HG03439 (cell line): ENCODE results near the gene CYB5A.
"Not testable (repeated sequence)": the region's sequence is repeated elsewhere in the genome, so short reads cannot be mapped to it uniquely, and the experiment has no call there.

ENCODE experiments used
- ATAC-seq: cut with Tn5 transposase; IDR thresholded peaks from one replicate; pipeline ENCODE4 v1.9.1; 2021; ENCODE audit warnings: mild to moderate bottlenecking, moderate library complexity; ENCODE audit not compliant: unreplicated experiment

Gene CYB5A

DNA sequence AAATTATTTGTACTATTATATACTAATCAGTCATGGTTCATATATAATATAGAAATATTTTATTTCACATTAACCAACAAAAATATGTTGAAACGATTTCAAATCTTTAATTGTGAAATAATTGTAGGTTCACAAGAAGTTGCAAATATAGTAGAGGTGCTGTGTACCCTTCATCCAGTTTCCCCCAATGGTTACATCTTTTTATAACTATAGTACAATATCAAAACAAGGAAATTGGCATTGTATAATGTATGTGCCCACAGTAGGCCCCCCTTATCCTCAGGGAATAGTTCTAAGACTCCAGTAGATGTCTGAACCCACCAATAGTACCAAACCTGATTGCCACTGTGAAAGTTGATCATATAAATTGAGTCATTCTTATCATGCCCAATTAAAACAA lies 7.4 kb upstream of the CYB5A start:
- ATAC-seq = no peak

DNA sequence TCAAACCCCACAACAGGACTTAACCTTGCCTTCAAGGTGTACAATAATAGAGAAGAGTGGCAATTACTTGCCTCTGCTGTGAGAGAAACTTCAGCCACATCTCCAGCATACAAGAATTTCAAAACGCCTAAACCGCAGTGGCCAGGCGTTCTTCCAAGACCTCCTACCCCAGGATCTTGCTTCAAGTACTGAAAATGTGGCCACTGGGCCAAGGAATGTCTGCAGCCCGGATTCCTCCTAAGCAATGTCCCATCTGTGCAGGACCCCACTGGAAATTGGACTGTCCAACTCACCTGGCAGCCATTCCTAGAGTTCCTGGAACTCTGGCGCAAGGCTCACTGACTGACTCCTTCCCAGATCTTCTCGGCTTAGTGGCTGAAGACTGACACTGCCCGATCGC lies 2.8 kb upstream of the CYB5A start:
- no peak for ATAC-seq

DNA sequence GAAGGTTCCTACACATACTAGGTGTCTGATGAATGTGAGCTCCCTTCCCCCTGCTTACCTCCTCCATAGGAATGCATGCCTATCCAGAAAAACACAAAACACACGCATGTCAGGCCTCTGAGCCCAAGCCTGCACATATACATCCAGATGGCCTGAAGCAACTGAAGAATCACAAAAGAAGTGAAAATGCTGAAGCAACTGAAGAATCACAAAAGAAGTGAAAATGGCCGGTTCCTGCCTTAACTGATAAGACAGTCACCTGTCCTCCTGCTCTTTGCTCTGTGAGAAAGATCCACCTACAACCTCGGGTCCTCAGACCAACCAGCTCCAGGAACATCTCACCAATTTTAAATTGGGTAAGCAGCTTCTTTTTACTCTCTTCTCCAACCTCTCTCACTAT lies 1.2 kb upstream of the CYB5A start:
- ATAC-seq = not testable (repeated sequence)

DNA sequence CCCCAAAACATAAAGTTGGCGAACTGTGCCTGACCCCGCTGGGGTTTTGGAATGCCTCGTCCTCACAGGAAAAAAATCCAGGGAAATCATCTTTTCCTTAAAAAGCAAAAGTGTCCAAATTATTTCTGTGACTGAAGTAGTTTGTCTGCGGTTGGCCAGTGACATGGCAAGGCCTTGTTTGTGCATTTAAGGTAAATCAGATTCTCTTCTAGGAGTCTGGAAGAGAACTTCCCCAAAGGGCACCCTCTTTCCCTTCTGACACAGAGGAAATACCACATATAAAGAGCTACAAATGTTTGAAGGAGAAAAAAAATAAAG lies 737 bp upstream of the CYB5A start:
- ATAC-seq = no peak

DNA sequence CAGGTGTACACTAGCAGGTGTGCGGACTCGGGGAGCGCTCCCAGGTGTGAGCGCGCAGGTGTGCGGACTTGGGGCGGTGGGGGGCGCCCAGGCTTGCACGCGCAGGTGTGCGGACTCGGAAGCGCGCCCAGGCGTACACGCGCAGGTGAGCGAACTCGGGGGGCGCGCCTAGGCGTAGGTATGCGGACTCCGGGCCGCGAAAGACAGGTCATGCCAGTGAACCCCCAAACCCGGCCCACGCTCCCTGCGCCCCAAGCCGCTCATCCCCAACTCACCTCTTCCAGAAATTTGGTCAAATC lies 342 bp downstream of the CYB5A start:
- ATAC-seq = peak; percentile 3

DNA sequence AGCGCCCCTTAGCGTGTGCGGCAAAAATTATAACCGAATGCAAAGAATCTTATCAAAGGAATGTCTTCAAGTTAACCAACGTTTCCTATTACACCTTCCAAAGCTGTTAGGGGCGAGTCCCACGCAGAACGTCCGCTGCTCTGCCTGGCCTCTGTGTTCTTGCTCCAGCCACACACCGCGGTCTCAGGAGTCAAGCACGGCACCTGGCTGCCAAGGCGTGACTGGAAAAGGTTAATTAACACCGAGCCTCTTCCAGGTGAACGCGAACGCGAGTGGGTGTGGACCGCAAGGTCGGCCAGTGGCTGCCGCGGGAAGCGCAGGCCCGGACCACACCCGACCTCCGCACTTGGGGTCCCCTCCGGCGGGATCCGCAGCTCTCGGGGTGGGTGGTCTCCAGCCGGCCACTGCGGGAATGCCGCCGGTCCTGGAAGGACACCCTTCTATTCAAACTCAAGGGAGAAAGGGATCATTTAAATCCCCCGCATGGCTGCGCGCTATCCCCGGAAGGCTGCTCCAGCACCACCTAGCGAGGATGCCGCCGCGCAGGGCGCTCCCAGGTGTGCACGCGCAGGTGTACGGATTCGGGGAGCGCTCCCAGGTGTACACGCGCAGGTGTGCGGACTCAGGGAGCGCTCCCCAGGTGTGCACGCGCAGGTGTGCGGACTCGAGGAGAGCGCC lies 830 bp downstream of the CYB5A start:
- ATAC-seq = no peak

DNA sequence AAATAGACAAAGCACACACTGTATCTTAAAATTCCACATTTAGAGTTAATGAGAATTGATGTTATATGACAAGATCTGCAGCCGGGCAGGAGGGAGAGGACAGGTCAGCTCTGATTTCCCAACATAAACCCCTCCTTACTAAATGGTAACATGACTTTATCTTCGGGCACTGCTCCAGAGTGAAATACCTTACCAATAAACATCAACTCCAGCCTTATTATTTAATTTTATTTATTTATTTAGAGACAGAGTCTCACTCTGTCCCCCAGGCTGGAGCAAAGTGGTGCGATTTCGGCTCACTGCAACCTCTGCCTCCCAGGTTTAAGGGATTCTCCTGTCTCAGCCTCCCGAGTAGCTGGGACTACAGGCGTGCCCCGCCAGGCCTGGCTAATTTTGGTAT lies 1.7 kb downstream of the CYB5A start:
- ATAC-seq = no peak

DNA sequence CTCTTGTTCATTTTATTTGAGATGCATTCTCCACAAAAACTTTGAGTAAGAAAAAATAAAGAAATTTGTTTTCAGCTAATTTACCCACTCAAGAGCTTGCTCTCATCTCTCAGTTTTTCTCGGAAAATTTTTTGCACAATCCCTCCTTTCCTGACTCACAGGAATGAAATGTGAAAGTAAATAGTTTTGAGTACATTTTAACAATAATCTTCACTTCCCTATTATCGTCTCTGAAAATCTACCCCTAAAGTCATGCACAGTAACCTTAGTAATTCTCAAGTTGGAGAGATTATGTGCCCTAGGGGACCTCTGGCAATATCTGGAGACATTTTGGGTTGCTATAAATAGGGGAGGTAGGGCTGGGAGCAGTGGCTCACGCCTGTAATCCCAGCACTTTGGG lies 2.6 kb downstream of the CYB5A start:
- ATAC-seq = no peak

DNA sequence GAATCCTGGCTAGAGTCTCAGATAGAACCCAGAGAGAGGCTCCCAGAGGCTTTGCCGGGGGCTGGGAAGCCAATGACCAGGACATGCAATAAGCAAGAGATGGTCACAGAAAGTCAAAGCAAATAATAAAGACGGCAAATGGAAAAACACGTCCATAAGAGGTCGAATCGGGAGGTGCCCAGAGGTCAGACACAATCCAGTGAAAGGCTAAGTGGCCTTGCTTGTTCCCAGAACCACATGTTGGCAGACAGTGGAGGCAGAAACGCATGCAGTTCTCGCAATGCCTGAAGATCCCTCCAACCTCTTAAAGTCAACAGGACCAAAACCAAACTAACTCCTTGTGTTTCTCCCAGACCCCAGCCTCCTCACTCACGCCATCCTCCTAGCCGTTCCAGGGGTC lies 3.0 kb downstream of the CYB5A start:
- no peak for ATAC-seq

DNA sequence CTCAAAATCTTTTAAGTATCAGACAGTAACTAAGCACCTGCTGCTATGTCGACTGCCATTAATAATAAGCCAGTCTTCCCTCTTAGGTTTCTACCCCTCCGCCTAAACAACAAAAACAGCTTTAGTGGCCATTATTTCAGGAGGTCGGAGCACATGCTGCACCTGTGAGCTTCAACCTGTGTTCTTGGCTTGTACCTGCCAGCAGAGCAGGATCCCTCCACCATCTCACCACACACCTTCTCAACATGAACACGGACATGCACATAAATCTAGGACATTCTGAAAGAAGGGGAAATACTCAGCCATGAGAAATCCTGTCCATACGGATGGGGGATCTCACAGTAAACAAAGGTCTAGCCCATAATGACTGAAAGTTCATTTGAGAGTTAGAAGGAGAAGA lies 3.7 kb downstream of the CYB5A start:
- no peak for ATAC-seq

DNA sequence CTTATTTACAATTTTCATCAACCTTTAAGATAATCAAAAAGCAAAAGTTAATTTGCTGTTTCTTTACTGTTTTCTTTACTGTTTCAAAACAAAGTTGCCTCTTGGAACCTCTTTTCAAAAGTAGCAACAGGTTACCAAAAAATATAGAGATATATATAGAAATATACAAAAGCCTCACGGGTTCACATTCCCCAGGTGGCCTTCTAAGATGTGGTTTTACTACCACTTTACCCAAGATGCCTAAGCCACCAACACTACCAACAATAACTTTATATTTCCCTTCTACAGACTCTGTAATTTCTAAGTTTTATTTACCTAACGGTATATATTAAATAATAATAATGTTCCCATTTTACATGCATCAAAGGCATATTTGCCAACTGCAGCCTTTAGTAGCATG lies 4.9 kb downstream of the CYB5A start:
- ATAC-seq = no peak

DNA sequence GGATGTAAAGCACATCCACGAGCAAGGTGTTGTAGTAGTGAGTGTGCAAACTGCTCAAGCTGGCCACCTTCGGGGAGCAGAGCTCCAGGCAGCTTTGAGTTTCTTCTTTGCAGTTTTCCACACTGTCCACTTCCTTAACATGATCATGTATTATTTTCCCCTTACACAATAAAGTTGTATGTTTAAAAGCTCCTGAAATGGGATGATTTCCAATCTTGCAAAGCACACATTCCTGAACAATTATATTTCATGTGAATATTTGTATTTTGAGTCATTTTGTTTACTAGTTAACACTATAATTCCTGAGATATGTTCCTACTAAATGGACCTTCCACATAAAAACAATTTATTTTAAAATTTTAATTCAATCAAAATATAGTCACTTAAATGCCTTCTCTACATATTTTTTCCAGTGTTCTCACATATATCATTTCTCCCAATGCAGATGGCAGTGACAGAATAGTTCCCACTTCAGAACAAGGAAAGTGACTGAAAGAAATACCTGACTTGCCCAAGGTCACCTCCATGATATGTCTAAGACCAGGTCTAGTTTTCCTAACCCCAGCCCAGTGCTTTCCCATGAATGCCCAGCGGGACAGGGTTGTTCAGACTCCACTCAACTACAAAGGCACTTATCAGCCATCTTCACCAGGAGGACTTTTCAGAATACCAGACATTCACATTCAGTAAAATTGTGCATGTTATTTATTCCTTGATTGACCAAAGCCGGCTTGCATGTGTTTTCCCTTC lies 5.5 kb downstream of the CYB5A start:
- no peak for ATAC-seq

DNA sequence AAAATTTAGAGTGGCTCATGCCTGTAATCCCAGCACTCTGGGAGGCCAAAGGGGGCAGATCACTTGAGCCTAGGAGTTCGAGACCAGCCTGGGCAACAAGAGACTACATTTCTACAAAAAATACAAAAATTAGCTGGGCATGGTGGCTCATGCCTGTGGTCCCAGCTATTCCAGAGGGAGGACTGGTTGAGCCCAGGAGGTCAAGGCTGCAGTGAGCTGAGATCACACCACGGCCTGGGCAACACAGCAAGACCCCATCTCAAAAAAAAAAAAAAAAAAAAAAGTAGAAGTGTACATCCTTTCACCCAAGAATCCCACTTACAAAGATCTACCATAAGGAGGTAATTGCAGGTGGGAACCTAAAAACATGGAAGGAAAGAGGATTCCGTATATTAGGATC lies 6.2 kb downstream of the CYB5A start:
- ATAC-seq = not testable (repeated sequence)

DNA sequence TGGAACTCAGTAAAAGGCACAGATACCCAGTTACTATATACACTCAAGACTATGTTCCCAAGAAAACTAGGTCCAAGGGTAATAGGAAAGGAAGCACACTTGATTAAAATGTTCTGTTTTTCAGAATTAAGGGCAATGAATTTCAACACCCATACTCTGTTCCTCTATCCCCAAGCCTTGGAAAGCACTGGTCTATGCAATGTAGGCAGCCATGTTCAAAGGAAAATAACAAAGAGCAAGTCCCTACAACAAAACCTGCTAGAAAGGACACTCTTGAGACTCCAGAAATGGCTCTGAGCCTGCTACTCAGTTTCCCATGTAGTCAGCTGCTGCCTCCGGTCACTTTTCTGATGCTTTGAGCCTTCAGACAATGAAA lies 6.8 kb downstream of the CYB5A start:
- no peak for ATAC-seq

DNA sequence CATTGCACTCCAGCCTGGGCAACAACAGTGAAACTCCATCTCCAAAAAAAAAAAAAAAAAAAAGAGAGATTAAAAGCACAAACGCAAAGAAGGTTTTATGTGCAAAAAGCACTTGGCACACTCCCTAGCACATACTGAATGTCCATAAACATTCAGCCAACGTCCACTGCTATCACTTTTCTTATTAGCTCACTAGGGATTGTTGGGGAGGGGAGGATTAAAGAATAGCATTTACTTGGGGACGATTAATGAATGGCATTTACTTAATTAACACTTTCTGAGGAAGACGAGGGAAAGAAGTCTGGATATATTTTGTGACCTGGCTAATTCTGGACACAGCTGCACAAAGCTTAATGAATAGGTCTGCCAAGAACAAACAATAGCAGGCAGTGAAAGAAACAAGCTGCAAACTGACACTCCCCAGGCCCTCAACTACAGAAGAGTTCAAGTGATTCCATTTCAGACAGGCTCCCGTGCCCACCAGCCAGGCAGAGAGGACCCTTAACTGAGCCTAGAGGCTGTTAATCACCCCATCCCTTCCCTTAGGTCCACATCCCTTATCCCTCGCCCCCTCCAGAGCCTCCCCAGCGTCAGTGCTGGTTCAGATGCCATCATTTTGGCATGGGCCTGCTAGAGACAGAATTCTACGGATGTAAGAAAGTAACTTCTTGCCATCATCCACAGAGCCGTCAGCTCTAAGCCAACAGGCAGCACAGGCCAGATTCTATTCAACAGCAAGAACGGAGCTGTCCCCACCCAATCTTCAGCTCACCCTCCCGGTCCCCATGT lies 7.4 kb downstream of the CYB5A start:
- ATAC-seq = no peak

DNA sequence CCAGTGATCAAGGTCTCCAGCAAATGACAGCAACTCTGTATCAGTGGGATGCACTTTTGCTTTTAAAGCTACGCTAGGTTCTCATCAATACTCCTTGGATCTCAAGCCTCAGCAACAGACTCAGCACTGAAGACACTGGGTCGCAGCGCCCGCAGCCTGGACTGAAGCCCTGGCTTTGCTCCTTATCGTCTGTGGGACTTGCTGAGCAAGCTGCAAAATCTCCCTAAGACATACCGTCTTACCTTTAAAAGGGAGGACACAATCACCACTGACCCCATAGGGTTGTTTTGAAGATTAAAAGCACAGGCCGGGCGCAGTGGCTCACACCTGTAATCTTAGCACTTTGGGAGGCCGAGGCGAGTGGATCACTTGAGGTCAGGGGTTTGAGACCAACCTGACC lies 8.1 kb downstream of the CYB5A start:
- ATAC-seq = no peak

DNA sequence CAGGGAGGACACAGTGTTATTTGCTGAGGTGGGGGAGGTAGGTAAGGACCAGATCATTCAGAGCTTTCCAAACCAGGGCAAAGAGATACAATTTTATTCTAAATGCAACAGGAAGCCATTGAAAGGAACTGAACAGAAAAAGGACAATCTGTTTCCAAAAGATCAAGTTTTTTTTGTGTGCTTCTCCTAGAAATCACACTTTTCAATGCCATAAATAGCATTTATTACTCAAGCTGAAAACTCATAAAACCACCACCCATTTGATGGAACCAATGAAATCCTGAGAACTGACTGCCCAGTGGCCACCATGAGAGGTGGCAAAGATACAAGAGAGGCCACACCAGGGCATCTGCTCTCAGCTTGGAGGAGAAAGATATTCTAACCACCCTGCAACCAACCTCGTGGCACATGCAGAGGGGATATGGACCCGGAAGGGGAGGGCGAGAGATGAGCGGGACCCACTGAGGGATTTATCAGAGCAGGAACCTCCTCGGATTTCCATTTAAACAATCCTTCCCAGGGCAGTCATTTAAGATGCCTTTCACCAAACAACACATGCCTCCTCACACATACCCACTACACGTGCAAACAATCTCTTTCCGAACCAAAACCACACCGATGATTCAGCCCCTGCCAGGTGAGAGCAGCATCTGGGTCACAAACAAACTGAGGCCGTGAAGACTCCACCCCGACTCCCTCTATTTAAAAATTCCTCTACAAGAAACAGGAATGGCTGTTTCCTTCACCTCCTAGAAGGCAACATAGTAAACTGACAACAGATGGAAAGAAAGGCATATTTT lies 8.8 kb downstream of the CYB5A start:
- ATAC-seq = no peak

DNA sequence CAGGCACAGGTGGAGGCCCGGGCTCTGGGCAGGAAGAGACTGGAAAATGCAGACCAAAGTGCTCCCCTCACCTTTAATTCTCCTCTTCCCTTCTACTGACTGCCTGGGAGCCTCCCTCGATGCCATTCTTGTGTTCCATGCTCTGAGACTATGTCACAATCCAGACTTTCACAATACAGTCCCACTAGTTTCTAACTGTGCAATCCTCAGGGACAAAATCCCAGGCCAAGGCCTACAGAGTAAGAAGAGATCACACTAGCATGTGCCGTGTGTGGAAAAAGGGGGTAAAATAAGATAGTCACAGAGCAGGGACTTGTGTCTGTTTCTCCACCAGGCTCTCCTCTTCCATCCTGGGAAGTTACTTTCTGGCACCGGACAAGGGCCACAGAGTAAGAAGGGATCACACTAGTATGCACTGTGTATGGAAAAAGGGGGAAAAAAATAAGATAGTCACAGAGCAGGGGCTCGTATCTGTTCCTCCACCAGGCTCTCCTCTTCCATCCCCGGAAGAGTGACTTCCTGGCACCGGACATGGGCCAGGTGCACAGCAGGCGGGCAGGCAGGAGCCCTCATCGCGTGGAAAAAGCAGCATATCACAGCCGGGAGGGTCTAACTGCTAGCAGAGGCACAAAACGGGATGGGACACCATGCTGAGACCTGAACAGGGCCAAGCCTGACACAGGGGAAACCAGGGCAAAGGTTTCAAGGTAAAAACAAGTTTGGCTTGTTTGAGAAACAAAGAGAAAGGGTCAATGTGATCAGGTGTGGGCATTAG lies 9.6 kb downstream of the CYB5A start:
- no peak for ATAC-seq

DNA sequence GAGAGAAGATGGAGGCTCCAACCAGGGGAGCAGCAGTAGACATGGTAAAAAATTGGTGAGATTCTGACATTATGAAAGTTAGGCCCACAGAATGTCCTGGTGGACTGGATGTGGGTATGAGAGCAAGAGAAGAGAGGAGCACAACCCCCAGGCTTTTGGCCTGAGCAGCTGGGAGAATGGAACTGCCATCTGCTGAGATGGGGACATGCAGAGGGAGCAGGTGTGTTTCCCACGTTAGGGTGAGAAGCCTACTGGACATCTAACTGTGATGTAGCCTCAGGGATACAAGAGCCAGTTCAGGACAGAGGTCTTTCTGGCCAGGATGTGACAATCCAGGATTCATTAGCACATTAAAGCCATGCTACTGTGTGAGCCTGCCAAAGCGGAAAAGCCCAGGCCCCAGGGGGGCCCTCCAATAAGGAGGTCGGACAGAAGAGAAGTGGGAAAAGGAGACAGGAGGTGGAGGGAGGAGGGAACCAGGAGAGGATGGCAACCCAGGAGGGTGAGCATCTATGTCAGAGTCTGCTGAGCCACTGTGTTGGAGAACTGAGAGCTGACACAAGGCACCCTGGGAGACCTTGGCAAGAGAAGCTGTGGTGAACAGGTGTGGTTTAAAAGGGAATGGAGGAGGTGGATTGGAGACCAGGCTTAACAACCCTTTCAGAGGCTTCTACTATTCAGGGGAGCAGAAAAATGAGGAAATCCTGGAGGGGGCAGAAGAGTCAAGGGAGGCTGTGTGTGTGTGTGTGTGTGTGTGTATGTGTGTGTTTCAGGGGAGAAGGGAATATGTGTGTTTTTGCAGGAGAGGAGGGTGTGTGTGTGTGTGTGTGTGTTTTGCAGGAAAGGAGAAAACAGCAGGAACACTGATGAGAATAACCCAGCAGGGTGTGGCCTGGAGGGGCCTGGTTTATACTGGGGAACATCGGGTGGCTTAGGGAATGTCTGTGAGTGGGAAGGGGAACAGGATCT lies 10.5 kb downstream of the CYB5A start:
- no peak for ATAC-seq

DNA sequence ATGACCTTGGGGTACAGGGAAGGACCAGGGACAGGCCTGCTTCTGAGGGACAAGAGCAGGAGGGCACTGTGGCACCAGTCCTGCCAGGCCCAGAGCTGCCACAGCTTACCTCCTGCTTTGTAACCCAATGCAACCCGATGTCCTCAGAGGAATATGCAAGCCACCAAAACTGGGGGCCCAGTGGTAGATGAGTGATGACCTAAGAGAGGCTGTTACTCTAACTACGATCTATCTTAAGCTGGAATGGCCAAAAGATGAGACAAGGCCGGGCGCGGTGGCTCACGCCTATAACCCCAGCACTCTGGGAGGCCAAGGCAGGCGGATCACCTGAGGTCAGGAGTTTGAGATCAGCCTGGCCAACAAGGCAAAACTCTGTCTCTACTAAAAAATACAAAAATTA lies 12.8 kb downstream of the CYB5A start:
- no peak for ATAC-seq
